22Rv1 (cell line): Measurements from ENCODE around the gene MAGI3.

ENCODE experiments used
- ZFX ChIP-seq: fragments of 450-650 bp; IDR thresholded peaks from 2 replicates; pipeline ENCODE4 v1.6.1; 2017; ENCODE audit warnings: antibody characterized with exemption, borderline replicate concordance
- TF ChIP-seq, protein P1 (sequence below): fragments of 450-650 bp; IDR thresholded peaks from 2 replicates; pipeline ENCODE4 v1.5.1; 2017; ENCODE audit warnings: mild to moderate bottlenecking

DNA sequence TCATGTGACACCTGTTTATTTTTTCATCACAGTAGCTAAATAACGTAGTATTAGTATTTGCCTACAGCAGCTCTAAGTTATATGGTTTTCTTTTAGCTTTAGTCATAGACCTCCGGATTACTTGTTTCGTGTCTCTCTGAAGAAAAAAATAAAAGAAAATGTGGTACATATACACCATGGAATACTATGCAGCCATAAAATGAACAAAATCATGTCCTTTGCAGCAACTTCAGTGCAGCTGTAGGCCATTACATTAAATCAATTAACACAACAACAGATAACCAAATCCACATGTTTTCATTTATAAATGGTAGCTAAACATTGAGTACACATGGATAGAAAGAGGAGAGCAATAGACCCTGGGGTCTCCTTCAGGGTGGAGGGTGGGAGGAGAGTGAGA lies 142.7 kb downstream of the MAGI3 start:
- TF ChIP-seq, protein P1, sequence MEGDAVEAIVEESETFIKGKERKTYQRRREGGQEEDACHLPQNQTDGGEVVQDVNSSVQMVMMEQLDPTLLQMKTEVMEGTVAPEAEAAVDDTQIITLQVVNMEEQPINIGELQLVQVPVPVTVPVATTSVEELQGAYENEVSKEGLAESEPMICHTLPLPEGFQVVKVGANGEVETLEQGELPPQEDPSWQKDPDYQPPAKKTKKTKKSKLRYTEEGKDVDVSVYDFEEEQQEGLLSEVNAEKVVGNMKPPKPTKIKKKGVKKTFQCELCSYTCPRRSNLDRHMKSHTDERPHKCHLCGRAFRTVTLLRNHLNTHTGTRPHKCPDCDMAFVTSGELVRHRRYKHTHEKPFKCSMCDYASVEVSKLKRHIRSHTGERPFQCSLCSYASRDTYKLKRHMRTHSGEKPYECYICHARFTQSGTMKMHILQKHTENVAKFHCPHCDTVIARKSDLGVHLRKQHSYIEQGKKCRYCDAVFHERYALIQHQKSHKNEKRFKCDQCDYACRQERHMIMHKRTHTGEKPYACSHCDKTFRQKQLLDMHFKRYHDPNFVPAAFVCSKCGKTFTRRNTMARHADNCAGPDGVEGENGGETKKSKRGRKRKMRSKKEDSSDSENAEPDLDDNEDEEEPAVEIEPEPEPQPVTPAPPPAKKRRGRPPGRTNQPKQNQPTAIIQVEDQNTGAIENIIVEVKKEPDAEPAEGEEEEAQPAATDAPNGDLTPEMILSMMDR, result no peak
- no peak for TF ChIP-seq ZFX
